Esophagus muscularis mucosa (tissue), 4 donors: ENCODE results near the gene ZNF529.

Experiments used
- CTCF ChIP-seq, 3 experiments: fragments of 200-600 bp in 2 of 3; fragments of 450-650 bp in 1 of 3; sonication (generic) in 2 of 3; IDR thresholded peaks; one replicate each; pipeline ENCODE4 v1.5.1; 2017 to 2019; ENCODE audit warnings: antibody characterized with exemption in 3 of 3, mild to moderate bottlenecking in 2 of 3, moderate library complexity in 1 of 3
- EP300 ChIP-seq: sonication (generic); formaldehyde crosslinking; IDR thresholded peaks from one replicate; pipeline ENCODE4 v1.6.1; 2017; ENCODE audit warnings: antibody characterized with exemption
- POLR2A ChIP-seq: fragments of 450-650 bp; IDR thresholded peaks from one replicate; pipeline ENCODE4 v1.6.1; 2017; ENCODE audit warnings: antibody characterized with exemption, moderate library complexity, mild to moderate bottlenecking, low read depth
- POLR2AphosphoS5 ChIP-seq, 2 donors: sonication (generic); formaldehyde crosslinking; IDR thresholded peaks; one replicate each; pipeline ENCODE4 v1.6.1; 2017; ENCODE audit warnings: antibody characterized with exemption in 2 of 2

GRCh38 chr19:36514012-36514612 is 59.0 kb downstream of the ZNF529 start:
- TF ChIP-seq CTCF (IDR thresholded peaks at IDR 0.05) = no peak
- no peak for TF ChIP-seq POLR2AphosphoS5 (IDR thresholded peaks at IDR 0.05)
- TF ChIP-seq POLR2A = no peak
- no peak for TF ChIP-seq EP300
